Panc1 (cell line): ENCODE measurements around the gene TRAPPC1. TPM values are rescaled to one million over a fixed set of nuclear protein-coding genes. Genes with fewer than 3 reads are reported as not detected.

ENCODE experiments used
- ATAC-seq: fragments of 200-7000 bp; cut with Tn5 transposase; 2 replicates; pipeline ENCODE4 v1.9.1; 2020; ENCODE audit warnings: mild to moderate bottlenecking, moderate library complexity
- BruUV-seq: library from RNA; stranded (reverse); fragments of 400-500 nt; replicated peaks from 2 replicates; lab custom pipeline; 2021; lab: Mats Ljungman, UMichigan
- CTCF ChIA-PET: fragments of 300-600 bp; sonication (Branson Sonifier 250); formaldehyde crosslinking; loops from one replicate; lab custom pipeline; 2022; ENCODE audit warnings: antibody characterized with exemption; lab: Charles Lee
- POLR2A ChIA-PET: fragments of 300-600 bp; sonication (Branson Sonifier 250); formaldehyde crosslinking; loops from one replicate; lab custom pipeline; 2022; ENCODE audit warnings: antibody characterized with exemption; lab: Charles Lee
- DNase-seq: peaks from one replicate; pipeline ENCODE4 v3.0.0-alpha.2; 2010; ENCODE audit warnings: low read depth, low spot score
- H3K27ac ChIP-seq: 2 replicates; pipeline ENCODE4 v1.5.1; 2011; ENCODE audit warnings: mild to moderate bottlenecking, low read length, inconsistent platforms
- H3K27me3 ChIP-seq: fragments of 200-500 bp; sonication (Bioruptor generic); 2 replicates; pipeline ENCODE4 v1.6.0; 2014; ENCODE audit warnings: low read length, inconsistent platforms; ENCODE audit not compliant: control insufficient read depth, insufficient read depth
- H3K36me3 ChIP-seq: fragments of 200-500 bp; sonication (Bioruptor generic); 2 replicates; pipeline ENCODE4 v1.5.1; 2014; ENCODE audit warnings: inconsistent platforms, mild to moderate bottlenecking, low read length, moderate library complexity; ENCODE audit not compliant: control insufficient read depth, insufficient read depth
- H3K4me1 ChIP-seq: 2 replicates; pipeline ENCODE4 v1.5.1; 2011; ENCODE audit warnings: inconsistent platforms, mild to moderate bottlenecking, low read length, moderate library complexity; ENCODE audit not compliant: control insufficient read depth, insufficient read depth
- H3K4me3 ChIP-seq, 2 experiments: 2 replicates each; pipeline ENCODE4 v1.5.1; 2011 to 2012; ENCODE audit warnings: low read depth in 2 of 2, low read length in 2 of 2, mild to moderate bottlenecking in 2 of 2, inconsistent platforms in 1 of 2, moderate library complexity in 1 of 2
- H3K9me3 ChIP-seq: fragments of 200-500 bp; sonication (Bioruptor generic); 2 replicates; pipeline ENCODE4 v1.5.1; 2014; ENCODE audit warnings: low read depth, mild to moderate bottlenecking, inconsistent platforms, low read length, moderate library complexity; ENCODE audit not compliant: control insufficient read depth, insufficient read depth
- CTCF ChIP-seq: fragments of 450-650 bp; IDR thresholded peaks from 2 replicates; pipeline ENCODE4 v1.5.1; 2017; ENCODE audit warnings: mild to moderate bottlenecking
- POLR2AphosphoS5 ChIP-seq: IDR thresholded peaks from 2 replicates; pipeline ENCODE4 v1.6.1; 2012; ENCODE audit warnings: mild to moderate bottlenecking, low read depth, low read length, moderate library complexity
- REST ChIP-seq, 2 experiments: IDR thresholded peaks; 2 replicates each; pipeline ENCODE4 v1.6.1; 2011 to 2012; ENCODE audit warnings: low read depth in 2 of 2, control low read depth in 1 of 2, low read length in 1 of 2, mild to moderate bottlenecking in 1 of 2, moderate library complexity in 1 of 2; ENCODE audit not compliant: insufficient read depth in 1 of 2
- SIN3A ChIP-seq: IDR thresholded peaks from 2 replicates; pipeline ENCODE4 v1.6.1; 2012; ENCODE audit warnings: low read depth, mild to moderate bottlenecking, low read length, moderate library complexity, borderline replicate concordance; ENCODE audit not compliant: insufficient read depth
- TCF7L2 ChIP-seq: IDR thresholded peaks from 2 replicates; pipeline ENCODE4 v1.6.1; 2011; ENCODE audit warnings: mild to moderate bottlenecking, low read depth, low read length, inconsistent platforms
- in situ Hi-C: cut with HindIII; loops from 2 replicates; pipeline ENCODE4 v1.10.0; 2016; ENCODE audit warnings: low sequenced_read_pairs, low pct_unique_long_range_greater_than_20kb
- intact Hi-C: fragments of 100-400 bp; cut with micrococcal nuclease; formaldehyde crosslinking; loops from one replicate; pipeline ENCODE4 v1.10.0; 2022; ENCODE audit not compliant: unreplicated experiment
- total RNA-seq: library from RNA; stranded (reverse); gene quantifications from one replicate; pipeline ENCODE4 v1.2.1, GENCODE V29; 2021; ENCODE audit not compliant: unreplicated experiment

TRAPPC1 gene
- total RNA-seq, 1 experiment from 2014 or later, result 154 TPM

GRCh38 chr17:7927596-7927995 lies 4.2 kb downstream of the TRAPPC1 start:
- Histone ChIP-seq H3K9me3 (no peaks in the 10 kb centered on the region), H3K27me3 (no peaks in the 10 kb centered on the region), H3K4me1 (no peaks in the 10 kb centered on the region; the same call in 1 of the 2 replicates), H3K36me3 (peaks cover 9% of the 10 kb centered on the region; the same call in 1 of the 2 replicates), H3K4me3 (no peak overlapping the region), H3K27ac (no peak overlapping the region)
- intact Hi-C loops (no loop called here), in situ Hi-C loops (no loop called here)
- no TSS peak for BruUV-seq
- TF ChIP-seq CTCF, result no peak
- ChIA-PET POLR2A (no interaction called here), CTCF (no interaction called here)
- ATAC-seq (no peak), DNase-seq (no peak)

- POLR2A ChIA-PET, result no interaction called here
- intact Hi-C loops, result no loop called here
- in situ Hi-C loops, result no loop called here
Measured at GRCh38 chr17:7922845-7923628, 8.7 kb downstream of the TRAPPC1 start.

GRCh38 chr17:7922269-7922844 lies 9.4 kb downstream of the TRAPPC1 start:
- Histone ChIP-seq H3K9me3 (no peaks in the 10 kb centered on the region), H3K27me3 (no peaks in the 10 kb centered on the region), H3K36me3 (no peaks in the 10 kb centered on the region), H3K4me3 (peak overlapping the region; percentile 31 to 52), H3K4me1 (no peaks in the 10 kb centered on the region; the same call in 1 of the 2 replicates), H3K27ac (peak overlapping the region; percentile 82)
- intact Hi-C loops (no loop called here), in situ Hi-C loops (no loop called here)
- ATAC-seq, result no peak; the same call in 1 of the 2 replicates
- BruUV-seq, result no TSS peak
- DNase-seq, result no peak
- TF ChIP-seq SIN3A, result no peak
- TF ChIP-seq REST (IDR thresholded peaks at IDR 0.05; ENCODE audit: insufficient read depth in 1 of 2, low read depth in 2 of 2, low read length in 1 of 2), result no peak
- TF ChIP-seq TCF7L2, result no peak
- TF ChIP-seq CTCF, result no peak
- no peak for TF ChIP-seq POLR2AphosphoS5
- POLR2A ChIA-PET, result no interaction called here
- CTCF ChIA-PET, result no interaction called here

More at GRCh38 chr17:7922845-7923628, 8.7 kb downstream of the TRAPPC1 start:
- ATAC-seq (peak; percentile 90), DNase-seq (no peak)
- BruUV-seq, result no TSS peak
- Histone ChIP-seq H3K4me3 (peak overlapping the region; percentile 31 to 52), H3K9me3 (no peaks in the 10 kb centered on the region), H3K4me1 (no peaks in the 10 kb centered on the region; the same call in 1 of the 2 replicates), H3K36me3 (no peaks in the 10 kb centered on the region), H3K27ac (peak overlapping the region; percentile 82), H3K27me3 (no peaks in the 10 kb centered on the region)
- TF ChIP-seq CTCF (no peak), TCF7L2 (0 out of 2 replicates have a peak, but pooled peaks have one; percentile 7), SIN3A (no peak)
- CTCF ChIA-PET, result no interaction called here
